GM18498 (cell line): ENCODE results near the gene NAA25.
"Not testable (repeated sequence)": the region's sequence is repeated elsewhere in the genome, so short reads cannot be mapped to it uniquely, and the experiment has no call there.

ENCODE experiments used
- ATAC-seq: cut with Tn5 transposase; IDR thresholded peaks from one replicate; pipeline ENCODE4 v1.9.1; 2021; ENCODE audit warnings: mild to moderate bottlenecking, moderate library complexity; ENCODE audit not compliant: unreplicated experiment

The NAA25 gene

GRCh38 chr12:112010415-112011344 is 97.9 kb downstream of the NAA25 start:
- ATAC-seq: no peak

- ATAC-seq: not testable (repeated sequence)
These were observed 99.0 kb downstream of the NAA25 start for GRCh38 chr12:112009596-112009995.

GRCh38 chr12:112008918-112009317 is 99.7 kb downstream of the NAA25 start:
- ATAC-seq: no peak

GRCh38 chr12:112007945-112008344 is 100.6 kb downstream of the NAA25 start:
- no peak for ATAC-seq

GRCh38 chr12:112005419-112006395 is 102.9 kb downstream of the NAA25 start:
- ATAC-seq: no peak

- ATAC-seq: no peak
These were observed 104.5 kb downstream of the NAA25 start for GRCh38 chr12:112004041-112004440.

- ATAC-seq: no peak
These were observed 107.0 kb downstream of the NAA25 start for GRCh38 chr12:112001576-112001975.

GRCh38 chr12:112000820-112001219 is 107.8 kb downstream of the NAA25 start:
- no peak for ATAC-seq

- not testable (repeated sequence) for ATAC-seq
These were observed 109.5 kb downstream of the NAA25 start for GRCh38 chr12:111999129-111999528.

- no peak for ATAC-seq
These were observed 110.6 kb downstream of the NAA25 start for GRCh38 chr12:111998015-111998414.

GRCh38 chr12:111997300-111997699 is 111.3 kb downstream of the NAA25 start:
- no peak for ATAC-seq

GRCh38 chr12:111995782-111996480 is 112.7 kb downstream of the NAA25 start:
- no peak for ATAC-seq

- peak; percentile 17 for ATAC-seq
These were observed 114.1 kb downstream of the NAA25 start for GRCh38 chr12:111994211-111995111.

GRCh38 chr12:111993292-111994150 is 115.1 kb downstream of the NAA25 start:
- peak; percentile 49 for ATAC-seq

- ATAC-seq: no peak
These were observed 116.1 kb downstream of the NAA25 start for GRCh38 chr12:111992464-111992863.

GRCh38 chr12:111991946-111992345 is 116.6 kb downstream of the NAA25 start:
- no peak for ATAC-seq

GRCh38 chr12:111991535-111991934 is 117.0 kb downstream of the NAA25 start:
- no peak for ATAC-seq

GRCh38 chr12:111984820-111985219 is 123.8 kb downstream of the NAA25 start:
- ATAC-seq: no peak

GRCh38 chr12:111981987-111982386 is 126.6 kb downstream of the NAA25 start:
- ATAC-seq: no peak
